Activated CD4-positive, alpha-beta T cell treated with anti-CD3 and anti-CD28 coated beads, Interleukin-2, amount 50 U/mL, for 16 hours (primary cell): ENCODE data around the gene MAML3.

Experiments
- DNase-seq: peaks from one replicate; pipeline ENCODE4 v3.0.0-alpha.2; 2020

MAML3 gene

DNA sequence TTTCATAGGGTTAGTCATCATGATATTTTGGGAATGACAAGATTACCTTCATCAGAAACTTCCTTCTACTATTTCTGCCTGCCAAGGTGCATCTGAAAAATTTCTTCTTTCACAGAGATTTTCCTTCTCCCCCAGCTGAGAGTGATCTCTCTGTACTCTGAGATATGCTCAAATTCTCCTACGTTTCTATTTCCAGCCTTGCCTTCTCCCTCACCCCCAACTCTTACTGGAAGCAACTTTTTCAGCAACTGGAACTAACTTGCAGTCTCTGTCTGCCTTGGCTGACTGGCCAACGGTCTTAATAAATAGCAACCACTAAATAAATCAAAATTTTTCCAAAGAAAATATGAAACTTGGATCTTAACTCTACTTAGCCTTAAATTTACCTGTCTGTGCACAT is 122.3 kb downstream of the MAML3 start:
- DNase-seq = no peak

DNA sequence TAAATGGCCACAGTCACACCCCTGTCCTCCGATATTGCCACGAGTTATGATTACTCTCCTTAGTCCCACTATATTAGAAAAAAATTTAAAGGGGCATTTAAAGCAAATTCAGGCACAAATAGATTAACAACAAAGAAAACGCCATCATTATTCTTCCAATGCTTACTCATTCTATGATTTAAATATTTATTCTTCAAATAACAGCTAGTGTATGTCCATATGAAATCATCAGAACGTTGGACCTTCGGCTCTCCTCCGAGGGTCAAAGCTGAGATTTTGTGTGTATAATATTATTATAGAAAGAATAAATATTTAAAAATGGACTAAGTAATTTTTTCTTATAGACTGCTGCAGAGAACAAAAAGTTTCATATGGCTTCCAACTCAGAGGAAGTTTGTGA is 122.9 kb downstream of the MAML3 start:
- no peak for DNase-seq

DNA sequence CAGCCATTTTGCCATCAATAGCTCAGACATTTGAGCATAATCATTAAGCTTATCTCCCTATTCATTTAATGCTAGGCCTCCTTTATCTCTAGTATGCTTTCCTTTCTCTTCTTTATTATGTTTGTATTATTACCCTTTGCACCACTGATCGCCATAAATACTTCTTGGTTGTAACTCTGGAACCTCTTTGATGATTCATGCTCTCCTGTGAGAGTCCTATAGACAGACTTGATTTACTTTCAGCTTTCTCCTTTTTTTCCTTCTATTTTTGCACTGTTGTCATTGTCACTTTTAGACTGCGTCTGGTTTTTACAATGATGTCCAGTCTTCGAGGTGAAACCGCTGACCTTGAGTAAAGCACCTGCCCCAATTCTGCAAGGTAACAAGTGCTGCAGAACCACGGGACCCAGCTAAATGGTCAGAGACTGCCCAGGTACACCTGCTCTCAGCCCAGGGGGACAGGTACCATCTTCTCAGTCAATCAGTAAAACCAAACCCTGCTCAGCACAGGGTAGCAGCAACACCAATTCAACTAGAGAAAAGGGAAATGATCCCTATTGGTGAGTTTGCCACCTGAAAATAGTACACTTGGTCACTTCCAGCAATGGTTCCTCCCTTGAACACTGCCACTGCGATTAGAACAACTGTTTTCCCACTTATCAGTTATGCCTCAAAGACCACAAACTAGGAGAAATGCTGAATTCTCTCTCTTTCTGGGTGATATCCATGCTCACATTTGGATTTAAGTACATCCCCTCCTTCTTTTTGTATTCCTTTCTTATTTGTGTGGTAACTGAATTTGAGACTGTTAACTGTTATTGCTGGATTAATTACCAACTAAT is 125.1 kb downstream of the MAML3 start:
- no peak for DNase-seq

DNA sequence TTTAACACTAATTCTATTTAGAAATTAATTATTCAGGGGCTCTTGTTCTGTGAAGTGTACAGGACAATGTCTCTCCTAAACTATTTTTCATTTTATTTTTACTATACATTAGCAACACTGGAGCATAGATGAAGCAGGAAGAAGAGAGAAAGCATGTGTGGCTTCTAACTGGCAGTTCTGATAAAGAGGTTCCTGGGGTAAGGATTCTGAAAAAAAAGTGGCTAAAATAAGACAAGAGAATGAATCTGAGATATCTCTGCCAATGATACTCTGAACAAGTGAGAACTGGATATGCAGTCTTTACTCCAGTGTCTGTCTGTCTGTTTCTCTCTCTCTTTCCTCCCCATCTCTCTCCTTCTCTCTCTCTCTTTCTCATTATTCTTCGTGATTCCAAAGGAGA is 125.9 kb downstream of the MAML3 start:
- no peak for DNase-seq

DNA sequence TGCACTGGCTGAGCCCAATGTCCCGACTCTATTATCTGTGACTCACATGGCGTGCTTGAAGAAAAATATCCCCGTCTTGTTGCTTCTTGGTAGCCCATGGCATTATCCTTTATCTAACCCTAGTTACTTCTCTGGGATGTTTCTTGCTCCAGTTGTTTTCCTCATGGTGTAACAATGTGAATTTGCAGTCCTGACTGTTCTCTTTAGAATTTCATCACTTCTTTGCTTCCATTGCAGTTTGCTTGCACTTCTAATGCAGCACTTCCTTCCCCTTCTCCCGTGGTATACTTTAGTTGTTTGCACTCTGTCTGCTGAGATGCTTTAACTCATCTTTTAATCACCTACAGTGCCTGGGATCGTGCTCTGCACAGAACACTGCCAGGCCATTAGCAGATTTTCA is 126.9 kb downstream of the MAML3 start:
- no peak for DNase-seq

DNA sequence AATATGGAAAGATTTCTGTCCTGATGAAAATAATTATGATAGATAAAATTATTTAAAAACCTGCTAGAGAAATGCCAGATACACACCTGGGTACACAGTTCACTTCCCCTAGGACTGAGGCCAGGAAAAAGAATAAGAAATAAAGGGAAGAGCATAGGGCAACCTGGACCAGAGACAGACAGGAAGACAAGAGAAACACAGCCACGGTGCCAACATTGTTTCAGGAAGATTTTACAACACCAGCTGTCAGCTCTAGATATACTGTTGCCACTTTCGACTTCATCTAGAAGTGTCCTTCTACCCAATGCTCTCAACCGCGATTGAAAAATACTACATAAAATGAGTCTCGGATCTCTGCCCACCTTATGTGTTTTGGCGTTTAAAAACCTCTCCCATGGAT is 128.5 kb downstream of the MAML3 start:
- DNase-seq = no peak

DNA sequence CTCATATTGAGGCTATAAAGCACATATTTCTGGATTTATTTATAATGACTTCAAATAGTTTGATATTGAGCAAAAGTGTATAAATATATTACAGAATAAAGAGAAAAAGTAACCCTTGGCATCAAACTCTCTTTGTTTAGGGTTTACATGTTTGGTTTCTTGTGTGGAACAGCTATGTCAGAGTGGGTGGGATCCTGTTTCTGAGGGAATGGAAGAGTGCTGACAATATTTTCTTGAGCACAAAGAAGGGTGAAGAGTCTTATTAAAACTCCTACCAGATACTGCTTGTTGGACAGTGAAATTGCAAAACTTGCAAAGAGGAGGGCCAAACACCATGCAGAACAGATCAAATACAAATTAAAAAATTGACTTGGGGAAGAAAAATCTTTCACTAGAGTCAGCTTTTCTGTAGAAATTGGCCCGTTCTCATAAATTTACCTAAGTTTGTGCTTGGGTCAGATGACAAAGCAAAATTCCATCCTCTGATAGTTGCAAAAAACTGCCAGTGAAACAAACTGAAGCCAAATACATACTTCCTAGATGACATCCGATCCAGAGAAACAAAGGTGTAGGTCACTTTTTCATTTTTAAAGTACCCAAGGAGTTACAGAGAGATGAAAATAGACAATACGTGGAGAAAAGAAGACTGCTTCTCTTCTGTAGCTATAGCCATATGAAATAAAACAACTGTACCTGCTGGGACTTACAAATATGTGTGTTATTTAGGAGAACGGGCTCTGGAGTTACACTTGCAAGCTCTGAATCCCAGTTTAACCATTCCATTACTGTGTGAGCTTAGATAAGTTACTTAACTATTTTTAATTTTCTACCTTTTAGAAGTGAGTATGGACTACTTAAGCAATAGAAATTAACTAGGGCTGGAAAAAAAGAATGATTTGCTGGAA is 133.3 kb downstream of the MAML3 start:
- DNase-seq = no peak

DNA sequence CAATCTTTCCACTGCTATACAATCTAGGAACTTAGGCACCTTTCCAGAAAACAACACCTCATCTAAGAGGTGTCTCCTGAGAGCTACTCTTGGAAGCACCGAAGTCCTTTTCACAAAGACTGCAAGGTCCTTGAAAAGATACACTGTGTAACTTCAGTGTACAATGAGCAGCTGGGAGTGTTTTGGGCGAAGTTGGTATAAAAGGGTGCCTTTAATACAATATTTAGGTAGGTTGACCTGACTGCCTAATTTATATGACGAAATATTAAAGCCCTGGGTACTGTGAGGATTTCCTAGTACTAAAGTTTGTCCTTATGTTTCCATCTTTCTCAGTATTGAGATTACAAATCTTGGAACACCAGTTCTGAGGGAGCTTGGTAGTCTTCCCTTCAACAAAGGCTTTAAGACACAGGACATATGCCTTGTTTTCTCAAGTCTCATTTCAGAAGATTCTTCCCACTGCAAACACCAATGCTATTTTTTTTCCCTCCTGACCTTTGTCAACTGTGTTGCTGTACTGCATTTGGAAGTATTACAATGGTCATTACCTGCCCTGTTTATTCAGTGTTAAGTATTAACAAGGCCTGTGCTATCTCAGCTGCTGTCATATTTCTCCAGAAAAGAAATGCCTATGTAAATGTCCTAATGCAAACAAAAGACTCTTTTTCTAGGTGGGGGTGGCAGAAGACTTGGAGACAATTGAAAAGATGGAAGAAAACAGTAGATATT is 134.2 kb downstream of the MAML3 start:
- no peak for DNase-seq

DNA sequence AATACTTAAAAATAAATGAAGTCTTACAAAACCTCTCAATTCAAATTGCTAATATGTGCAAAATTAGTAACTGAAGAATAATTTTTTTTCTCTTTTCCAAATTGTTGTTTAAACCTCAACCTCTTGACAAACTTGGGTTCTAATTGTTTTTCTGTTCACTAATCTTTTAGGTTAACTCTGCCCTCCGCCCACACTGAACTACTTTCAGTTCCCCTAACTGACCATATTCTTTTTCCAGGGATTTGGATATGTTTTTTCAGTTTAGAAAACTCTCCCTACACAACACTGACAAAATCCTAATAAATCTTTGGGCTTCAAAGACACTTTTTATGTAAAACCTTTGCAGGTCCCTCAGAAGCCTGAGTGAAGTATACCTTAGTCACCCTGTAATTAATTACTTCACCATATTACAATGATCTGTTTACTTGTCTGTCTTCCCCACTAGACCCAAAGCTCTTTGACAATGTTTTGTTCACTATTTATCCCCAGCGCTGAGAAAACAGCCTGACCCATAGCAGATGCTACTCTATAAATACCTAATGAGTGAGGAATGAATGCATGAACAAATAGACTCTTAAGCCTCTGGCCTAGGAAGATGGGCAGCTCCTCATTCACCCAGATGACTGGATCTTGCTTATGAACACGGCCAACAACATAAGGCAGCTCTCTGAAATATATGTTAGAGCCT is 134.9 kb downstream of the MAML3 start:
- DNase-seq = no peak

DNA sequence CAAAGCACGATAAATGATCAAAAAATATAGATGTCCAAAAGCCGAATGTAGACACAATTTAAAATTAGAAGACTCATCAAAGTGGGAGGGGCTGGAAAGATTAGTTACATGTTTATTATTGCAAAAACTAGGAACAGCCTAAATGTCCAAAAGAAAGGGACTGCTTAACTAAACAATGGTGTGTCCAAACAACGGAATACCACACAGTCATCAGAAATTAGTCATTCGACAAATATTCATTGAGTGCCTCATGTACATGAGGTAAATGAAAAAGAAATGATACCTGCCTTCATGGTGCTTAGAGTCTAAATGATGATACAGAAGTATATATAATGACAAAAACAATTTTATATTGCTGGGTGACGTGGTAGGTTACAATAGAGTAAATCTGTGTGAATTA is 139.7 kb downstream of the MAML3 start:
- no peak for DNase-seq

DNA sequence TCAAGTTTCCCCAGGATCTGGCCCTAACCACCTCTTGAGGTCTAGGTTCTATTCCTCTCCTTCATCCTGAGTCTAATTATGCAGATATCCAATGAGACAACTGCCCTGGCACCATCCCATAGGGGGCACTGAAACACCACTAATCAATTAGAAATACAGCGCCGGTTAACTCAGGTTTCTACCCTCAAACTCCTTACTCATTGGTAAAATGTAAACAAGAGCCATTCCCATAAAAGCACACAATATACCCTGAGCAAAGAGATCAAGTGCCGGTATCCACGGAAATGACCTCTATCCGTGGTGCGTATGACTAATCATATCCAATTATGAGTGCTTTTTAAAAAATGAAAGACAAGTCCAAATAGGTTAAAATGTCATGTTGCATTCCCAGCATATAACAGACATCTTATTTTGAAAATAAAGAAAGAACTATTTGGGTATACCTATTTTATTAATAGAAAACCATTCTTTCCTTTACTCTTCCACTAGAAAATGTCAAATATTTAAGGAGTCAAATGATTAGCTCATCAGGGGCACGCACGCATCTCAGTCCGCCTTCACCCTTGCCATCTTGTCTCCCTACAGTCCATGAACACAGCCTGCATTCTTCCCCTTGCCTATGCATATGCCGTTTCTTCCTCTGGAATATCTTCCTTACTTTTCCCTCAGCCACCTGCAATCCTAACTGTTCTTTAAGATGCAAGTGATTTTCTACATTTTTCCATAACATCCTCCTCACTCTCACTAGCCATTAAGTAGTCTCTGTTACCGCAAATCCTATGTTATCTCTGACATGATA is 141.1 kb downstream of the MAML3 start:
- DNase-seq = peak; percentile 52

DNA sequence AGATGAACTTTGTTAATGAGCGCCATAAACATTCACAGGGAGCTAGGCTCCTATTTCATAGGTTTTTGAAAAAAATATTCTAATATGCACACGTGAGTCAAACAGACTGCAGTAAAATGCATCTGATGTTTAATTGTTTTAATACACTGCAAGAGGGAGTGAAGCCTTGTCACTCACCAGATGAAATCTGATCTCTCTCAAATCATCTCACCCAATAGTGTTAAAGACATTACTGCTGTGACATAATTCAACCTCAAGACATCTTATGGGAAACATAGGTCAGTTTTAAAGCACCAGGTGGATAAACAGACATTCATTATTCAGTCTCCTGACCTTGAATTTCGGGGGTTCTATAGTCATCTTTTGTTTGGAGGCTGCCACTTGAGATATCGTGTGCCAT is 148.3 kb downstream of the MAML3 start:
- no peak for DNase-seq

DNA sequence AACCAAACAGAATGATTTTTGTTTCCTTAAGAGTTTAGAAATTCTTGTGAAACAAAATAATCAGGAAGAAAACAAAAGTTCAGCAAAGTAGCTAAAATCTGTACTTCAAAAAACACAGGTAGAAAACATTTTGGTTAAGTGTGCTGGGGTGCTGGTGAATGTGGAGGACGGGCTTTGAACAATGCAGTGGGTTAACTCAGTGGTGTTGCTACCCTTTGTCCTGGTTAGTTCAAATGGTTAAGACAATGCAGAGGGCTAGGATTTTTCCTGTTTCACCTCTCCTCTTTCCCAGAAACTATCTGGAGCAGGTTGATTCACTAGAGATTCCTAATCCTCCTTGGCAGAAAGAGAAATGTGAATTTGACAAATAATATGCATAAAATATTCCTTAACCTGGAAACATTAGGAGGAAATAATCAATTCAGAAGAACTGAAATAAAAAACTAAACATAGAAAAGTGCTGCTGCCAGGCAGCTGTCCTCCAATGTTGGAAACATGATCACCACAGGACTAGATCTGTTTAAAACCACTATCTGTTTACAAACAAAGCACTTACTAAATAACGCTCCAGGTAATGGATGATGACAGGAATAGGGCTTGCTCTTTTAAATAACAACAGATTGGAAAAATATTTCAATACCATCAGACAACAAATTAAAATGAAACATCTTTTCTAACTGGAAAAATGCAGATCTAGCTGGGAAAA is 148.9 kb downstream of the MAML3 start:
- DNase-seq = no peak

DNA sequence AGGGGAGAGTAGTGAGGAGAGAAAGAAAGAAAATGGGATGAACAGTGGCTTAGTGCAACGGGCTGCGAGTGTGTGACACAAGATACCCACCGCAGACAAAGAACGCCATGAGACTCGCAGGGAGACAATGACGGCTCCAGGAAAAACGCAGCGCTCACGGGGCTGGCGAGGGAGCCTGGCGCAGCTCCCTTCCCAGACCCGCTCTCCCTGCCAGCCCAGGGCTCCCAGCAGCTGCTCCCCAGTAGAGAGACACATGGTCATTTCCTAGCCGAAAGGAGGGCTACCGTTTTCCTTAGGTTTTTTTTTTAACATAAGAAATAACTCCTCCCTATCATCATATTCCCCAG is 149.5 kb downstream of the MAML3 start:
- DNase-seq = no peak

DNA sequence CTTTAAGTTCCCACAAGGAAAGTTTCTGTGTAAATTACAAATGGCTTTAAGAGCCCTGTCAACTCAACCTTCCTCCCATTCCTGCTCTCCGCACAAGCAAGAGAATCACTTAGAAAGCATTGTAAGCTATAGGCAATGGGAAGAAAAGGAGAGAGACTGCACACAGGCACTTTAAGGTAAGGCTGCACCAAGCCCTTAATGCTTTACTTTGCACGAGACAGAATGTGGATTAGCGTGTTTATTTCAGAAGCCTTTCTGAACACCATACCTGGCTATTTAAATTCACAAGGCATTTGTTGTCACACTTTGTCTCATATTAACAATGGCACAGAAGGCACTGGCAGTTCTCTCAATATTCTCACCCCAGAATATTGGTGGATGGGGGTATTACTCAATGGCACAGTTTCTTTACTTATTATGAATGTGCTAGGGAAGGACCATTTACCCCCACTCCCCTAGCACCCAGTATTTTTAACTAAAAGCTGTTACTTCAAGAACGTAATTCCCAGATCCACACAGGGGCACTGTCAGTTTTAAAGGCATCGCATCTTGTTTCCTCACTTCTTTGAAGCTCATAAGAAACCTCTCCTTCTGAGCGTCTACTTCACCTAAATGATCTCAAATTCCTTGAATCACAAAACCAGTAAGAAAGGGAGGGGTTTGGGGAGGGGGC is 150.0 kb downstream of the MAML3 start:
- no peak for DNase-seq

DNA sequence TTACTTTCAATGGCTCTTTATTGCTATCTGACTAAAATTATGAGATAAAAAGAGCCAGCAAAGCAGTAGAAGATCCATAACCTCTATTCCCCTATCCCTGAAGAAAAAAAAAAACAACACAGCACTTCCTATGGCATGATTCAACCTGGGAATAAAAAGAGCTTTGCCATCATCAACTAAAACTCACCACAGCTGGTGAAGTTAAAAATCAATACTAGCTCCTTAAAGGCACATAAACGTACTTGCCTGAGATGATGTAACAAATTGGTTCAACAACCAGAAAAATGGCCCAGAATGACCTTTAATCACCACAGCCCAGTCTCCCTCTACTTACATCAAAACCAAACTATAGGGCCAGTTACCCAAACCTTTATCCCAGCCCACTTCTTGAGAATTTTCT is 153.8 kb downstream of the MAML3 start:
- no peak for DNase-seq

DNA sequence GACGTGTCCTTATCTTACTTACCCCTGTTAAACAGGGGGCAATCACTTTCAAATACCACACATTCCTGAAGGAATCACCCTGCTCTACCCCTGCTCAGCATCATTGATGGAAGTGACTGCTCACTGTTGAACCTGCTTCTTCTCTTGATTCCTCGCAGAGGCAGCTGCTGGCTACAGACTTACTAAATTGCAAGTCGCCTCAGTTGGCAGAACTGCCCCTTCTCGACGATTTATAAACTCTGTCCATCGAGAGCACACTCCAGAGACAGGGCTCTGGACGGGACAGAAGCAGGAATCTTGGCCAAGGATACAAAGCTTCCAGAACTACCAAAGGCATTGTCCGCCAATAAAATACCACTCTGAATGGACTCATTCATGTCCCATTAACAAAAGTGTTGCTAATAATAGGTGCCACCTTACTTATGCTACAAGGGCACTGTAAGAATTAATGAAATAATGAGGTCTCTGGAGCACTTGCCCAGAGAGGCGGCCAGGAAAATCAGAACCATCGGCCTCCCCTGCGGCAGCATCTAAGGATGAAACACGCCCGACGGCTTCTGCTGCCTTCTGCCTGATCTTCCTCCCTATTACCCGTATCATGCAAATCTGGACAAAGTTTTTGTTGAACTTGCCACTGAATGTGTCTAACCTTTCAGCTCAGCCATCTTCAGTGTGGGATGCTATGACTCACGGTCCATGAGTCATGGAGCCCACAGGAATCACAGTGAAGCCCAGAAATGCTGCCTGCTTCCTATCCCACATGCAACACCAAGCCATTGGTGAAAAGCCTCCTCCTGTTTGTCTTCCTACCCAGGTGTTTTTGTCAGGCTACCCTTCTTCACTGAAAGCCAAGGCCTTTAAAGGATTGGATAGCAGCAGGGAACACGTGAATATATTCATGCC is 164.9 kb downstream of the MAML3 start:
- peak; percentile 29 for DNase-seq

DNA sequence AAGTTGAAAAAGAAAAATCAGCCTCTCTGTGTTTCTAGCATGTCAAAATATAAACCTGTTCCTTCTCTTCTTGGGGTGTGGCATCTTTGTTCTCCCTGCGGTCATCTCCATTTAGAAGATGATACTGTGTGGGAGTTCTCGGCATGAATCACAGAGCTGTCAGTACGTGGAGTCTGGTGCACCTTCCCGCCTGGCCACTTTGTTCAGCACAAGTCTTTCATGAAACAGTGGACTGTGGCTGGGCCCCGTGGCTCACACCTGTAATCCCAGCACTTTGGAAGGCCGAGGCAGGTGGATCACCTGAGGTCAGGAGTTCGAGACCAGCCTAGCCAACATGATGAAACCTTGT is 166.5 kb downstream of the MAML3 start:
- DNase-seq = no peak

DNA sequence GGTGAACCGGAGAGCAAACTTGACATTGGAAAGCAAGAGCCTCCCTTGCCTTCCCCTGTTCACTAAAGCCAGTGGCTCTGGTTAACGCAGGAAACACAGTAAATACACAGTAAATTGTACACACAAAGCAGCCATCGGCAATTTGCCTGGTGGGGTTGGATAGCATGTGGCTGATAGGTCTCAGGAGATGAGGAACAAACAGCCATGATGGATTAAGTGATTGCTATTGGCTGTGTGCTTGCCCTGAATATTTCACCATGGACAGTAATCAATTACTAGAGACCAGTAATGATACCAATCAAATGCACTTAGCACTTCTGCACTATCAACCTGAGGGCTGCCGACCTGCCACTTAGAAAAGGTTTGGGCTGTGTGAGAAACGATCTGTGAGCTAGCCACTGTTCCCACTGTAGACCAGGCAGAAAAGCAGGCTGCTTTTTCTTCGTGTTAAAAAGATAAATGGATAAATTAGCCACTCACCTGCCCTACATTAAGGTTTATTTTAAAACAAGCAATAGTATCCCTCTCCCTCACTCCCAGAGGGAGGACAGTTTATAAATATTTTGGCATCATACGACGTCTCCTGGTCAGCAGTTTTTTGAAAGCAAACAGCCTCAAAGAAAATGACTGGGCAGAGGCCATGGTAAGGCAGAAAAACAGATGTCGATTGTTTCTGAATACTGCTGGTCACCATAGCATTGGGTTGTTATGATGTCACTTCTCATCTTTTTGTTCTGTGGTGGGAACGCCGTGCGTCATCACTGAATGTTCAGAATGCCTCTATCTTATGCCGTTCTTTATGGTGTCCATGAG is 167.1 kb downstream of the MAML3 start:
- DNase-seq = no peak
